Measurements from ENCODE around the gene CLEC2D. TPM values are rescaled to one million over a fixed set of nuclear protein-coding genes. Genes with fewer than 3 reads are reported as not detected.
"Not testable (repeated sequence)": the region's sequence is repeated elsewhere in the genome, so short reads cannot be mapped to it uniquely, and the experiment has no call there.

The CLEC2D gene
- total RNA-seq, 1 donor from 2014 or later: 4.6 TPM

DNA sequence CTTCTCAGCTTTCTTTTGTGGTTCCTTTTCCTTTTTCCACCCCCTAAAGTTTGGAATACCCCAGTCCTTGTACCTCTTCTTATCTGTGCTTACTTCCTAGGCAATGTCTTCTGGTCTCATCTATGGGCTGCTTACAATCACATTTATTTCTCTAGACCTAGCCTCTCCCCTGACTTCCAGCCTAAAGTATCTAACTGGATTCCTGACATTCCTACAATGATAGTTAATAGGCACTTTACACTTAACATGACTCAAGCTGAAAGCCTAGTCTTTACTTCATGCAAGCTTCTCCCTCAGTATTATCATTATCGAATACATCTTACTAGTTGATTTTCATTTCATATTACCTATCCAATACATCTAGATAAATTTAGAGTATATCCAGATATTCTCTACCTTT lies 42.2 kb downstream of the CLEC2D start:
- Mint-ChIP-seq H3K27me3 (ENCODE audit: low read depth) (no peaks in the 10 kb centered on the region), H3K9me3 (ENCODE audit: low read depth) (no peaks in the 10 kb centered on the region), H3K4me1 (ENCODE audit: low read depth) (peaks cover 7% of the 10 kb centered on the region), H3K27ac (ENCODE audit: unreplicated experiment) (peak overlapping the region; percentile 8), H3K36me3 (ENCODE audit: low read depth) (no peaks in the 10 kb centered on the region), H3K4me3 (ENCODE audit: unreplicated experiment) (no peak overlapping the region)
- DNase-seq (ENCODE audit: low spot score): no peak
- TF ChIP-seq, protein P1, sequence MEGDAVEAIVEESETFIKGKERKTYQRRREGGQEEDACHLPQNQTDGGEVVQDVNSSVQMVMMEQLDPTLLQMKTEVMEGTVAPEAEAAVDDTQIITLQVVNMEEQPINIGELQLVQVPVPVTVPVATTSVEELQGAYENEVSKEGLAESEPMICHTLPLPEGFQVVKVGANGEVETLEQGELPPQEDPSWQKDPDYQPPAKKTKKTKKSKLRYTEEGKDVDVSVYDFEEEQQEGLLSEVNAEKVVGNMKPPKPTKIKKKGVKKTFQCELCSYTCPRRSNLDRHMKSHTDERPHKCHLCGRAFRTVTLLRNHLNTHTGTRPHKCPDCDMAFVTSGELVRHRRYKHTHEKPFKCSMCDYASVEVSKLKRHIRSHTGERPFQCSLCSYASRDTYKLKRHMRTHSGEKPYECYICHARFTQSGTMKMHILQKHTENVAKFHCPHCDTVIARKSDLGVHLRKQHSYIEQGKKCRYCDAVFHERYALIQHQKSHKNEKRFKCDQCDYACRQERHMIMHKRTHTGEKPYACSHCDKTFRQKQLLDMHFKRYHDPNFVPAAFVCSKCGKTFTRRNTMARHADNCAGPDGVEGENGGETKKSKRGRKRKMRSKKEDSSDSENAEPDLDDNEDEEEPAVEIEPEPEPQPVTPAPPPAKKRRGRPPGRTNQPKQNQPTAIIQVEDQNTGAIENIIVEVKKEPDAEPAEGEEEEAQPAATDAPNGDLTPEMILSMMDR (IDR thresholded peaks at IDR 0.05): no peak

DNA sequence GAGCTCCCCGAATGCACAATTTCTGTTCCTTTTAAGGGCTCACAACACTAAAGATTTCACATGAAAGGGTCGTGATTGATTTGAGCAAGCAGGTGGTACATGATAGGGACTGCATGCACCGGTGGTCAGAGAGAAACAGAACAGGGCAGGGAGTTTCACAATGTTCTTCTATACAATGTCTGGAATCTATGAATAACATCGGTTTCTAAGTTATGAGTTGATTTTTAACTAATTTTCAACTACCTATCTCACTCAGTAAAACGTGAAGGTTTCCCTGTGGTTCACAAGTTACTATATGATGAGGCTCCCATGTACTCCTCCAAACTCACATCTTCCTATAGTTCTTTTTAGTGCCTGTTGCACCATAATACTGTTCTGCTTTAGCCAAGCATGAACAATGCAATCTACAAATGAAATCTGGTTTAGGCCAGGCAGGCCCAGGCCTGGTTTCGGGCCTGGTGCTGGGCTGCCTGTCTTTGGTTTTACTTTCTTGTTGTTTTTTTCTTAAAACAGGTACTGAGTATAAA lies 43.6 kb downstream of the CLEC2D start:
- H3K27me3 Mint-ChIP-seq (ENCODE audit: low read depth); H3K4me1 Mint-ChIP-seq (ENCODE audit: low read depth); H3K36me3 Mint-ChIP-seq (ENCODE audit: low read depth); DNase-seq (ENCODE audit: low spot score); H3K4me3 Mint-ChIP-seq (ENCODE audit: unreplicated experiment); H3K27ac Mint-ChIP-seq (ENCODE audit: unreplicated experiment); H3K9me3 Mint-ChIP-seq (ENCODE audit: low read depth): not testable (repeated sequence)

DNA sequence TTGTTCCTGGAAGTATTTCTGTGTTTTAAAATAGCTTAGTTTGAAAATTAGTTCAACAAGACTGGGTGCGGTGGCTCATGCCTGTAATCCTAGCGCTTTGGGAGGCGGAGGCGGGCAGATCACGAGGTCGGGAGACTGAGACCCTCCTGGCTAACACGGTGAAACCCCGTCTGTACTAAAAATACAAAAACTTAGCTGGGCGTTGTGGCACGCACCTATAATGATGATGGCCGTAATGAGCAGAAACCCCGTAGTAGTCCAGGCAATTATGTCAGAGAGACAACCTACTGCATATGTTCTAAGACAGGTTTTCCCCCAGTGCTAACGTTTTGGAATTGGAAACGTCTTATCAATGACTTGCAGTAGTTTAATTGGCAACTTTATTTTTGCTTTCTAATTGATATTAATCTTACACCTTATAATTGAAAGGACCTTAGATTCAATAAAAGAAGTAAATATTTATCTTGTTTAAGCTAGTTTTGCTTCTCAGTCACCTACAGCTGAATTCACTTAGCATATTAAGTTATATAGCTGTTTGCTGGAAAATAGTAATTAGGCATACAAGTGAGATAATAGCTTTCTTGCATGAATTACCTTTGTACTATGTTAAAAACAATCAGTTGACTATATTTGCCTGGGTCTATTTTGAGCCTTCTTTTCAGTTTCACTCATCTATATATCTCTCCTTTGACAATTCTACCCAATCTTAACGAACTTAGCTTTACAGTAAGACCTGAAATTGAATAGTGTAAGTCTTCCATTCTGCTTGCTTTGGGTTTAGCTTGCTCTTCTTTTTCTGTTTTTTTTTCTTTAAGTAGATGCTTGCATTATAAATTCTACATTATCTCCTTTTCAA lies 47.8 kb downstream of the CLEC2D start:
- H3K4me3 Mint-ChIP-seq (ENCODE audit: unreplicated experiment): no peak overlapping the region
- DNase-seq (ENCODE audit: low spot score): no peak
- no peaks in the 10 kb centered on the region for H3K9me3 Mint-ChIP-seq (ENCODE audit: low read depth)
- H3K36me3 Mint-ChIP-seq (ENCODE audit: low read depth): no peaks in the 10 kb centered on the region
- peaks cover 6% of the 10 kb centered on the region for H3K27me3 Mint-ChIP-seq (ENCODE audit: low read depth)
- TF ChIP-seq, protein P1 (IDR thresholded peaks at IDR 0.05): no peak
- H3K27ac Mint-ChIP-seq (ENCODE audit: unreplicated experiment): no peak overlapping the region
- no peaks in the 10 kb centered on the region for H3K4me1 Mint-ChIP-seq (ENCODE audit: low read depth)

DNA sequence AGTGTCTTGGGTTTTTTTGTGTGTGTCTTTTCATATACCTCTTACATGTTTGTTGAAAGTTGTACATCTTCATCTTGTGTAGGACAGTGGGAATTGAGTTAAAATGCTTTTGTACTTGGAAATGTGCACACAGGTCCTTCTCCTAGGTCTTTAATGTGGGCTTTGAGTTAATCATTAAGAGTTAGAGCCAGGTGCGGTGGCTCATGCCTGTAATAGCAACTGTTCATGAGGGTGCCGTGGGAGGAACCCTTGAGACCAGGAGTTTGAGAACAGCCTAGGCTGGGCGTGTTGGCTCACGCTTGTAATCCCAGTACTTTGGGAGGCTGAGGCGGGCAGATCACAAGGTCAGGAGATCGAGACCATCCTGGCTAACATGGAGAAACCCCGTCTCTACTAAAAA lies 49.5 kb downstream of the CLEC2D start:
- H3K9me3 Mint-ChIP-seq (ENCODE audit: low read depth): no peaks in the 10 kb centered on the region
- H3K27me3 Mint-ChIP-seq (ENCODE audit: low read depth): peaks cover 6% of the 10 kb centered on the region
- H3K36me3 Mint-ChIP-seq (ENCODE audit: low read depth): no peaks in the 10 kb centered on the region
- TF ChIP-seq, protein P1 (IDR thresholded peaks at IDR 0.05): no peak
- no peaks in the 10 kb centered on the region for H3K4me1 Mint-ChIP-seq (ENCODE audit: low read depth)
- no peak overlapping the region for H3K4me3 Mint-ChIP-seq (ENCODE audit: unreplicated experiment)
- no peak for DNase-seq (ENCODE audit: low spot score)
- H3K27ac Mint-ChIP-seq (ENCODE audit: unreplicated experiment): no peak overlapping the region

DNA sequence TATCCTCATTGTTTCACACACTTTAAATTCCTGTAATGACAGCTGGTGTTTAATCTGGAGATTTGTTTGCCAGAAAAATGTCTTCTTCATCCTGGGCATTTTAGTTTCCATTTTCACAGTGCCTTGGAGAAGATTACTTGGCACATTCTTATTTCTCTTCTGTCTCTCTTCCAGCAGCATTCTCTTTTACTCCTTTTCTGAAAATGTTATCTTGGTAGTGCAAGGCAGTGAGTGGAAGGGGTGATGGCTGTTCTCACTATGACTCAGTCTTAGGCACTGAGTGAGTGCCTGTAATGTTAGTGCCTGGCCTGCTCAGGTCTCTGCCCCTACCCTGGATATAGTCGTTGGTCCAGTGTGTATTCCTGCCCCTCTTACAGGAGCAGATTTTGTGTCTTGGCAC lies 50.3 kb downstream of the CLEC2D start:
- H3K27ac Mint-ChIP-seq (ENCODE audit: unreplicated experiment): no peak overlapping the region
- TF ChIP-seq, protein P1 (IDR thresholded peaks at IDR 0.05): no peak
- H3K27me3 Mint-ChIP-seq (ENCODE audit: low read depth): peaks cover 6% of the 10 kb centered on the region
- no peaks in the 10 kb centered on the region for H3K9me3 Mint-ChIP-seq (ENCODE audit: low read depth)
- no peak overlapping the region for H3K4me3 Mint-ChIP-seq (ENCODE audit: unreplicated experiment)
- H3K4me1 Mint-ChIP-seq (ENCODE audit: low read depth): no peaks in the 10 kb centered on the region
- DNase-seq (ENCODE audit: low spot score): no peak
- H3K36me3 Mint-ChIP-seq (ENCODE audit: low read depth): no peaks in the 10 kb centered on the region

All from chondrocyte (in vitro differentiated cells).